Progenitor cell of endocrine pancreas (in vitro differentiated cells): ENCODE data around the gene FBXW5. TPM values are rescaled to one million over a fixed set of nuclear protein-coding genes. Genes with fewer than 3 reads are reported as not detected.

Source experiments
- DNase-seq: peaks from one replicate; pipeline ENCODE4 v3.0.0; 2021; ENCODE audit warnings: low spot score; ENCODE audit not compliant: unreplicated experiment
- H3K27ac Mint-ChIP-seq: 2 replicates; pipeline ENCODE4 v1.8.0; 2021; ENCODE audit warnings: mild to moderate bottlenecking, moderate library complexity, mixed read lengths
- H3K27me3 Mint-ChIP-seq: 2 replicates; pipeline ENCODE4 v1.8.0; 2021; ENCODE audit warnings: mixed read lengths
- H3K36me3 Mint-ChIP-seq: 2 replicates; pipeline ENCODE4 v1.8.0; 2022; ENCODE audit warnings: mixed read lengths; ENCODE audit not compliant: insufficient read depth
- H3K4me1 Mint-ChIP-seq: 2 replicates; pipeline ENCODE4 v1.8.0; 2021; ENCODE audit warnings: low read depth, mixed read lengths
- H3K4me3 Mint-ChIP-seq: 2 replicates; pipeline ENCODE4 v1.8.0; 2021; ENCODE audit warnings: low read depth, mild to moderate bottlenecking, moderate library complexity, mixed read lengths
- H3K9me3 Mint-ChIP-seq: 2 replicates; pipeline ENCODE4 v1.8.0; 2021; ENCODE audit warnings: low read depth, mixed read lengths
- CTCF ChIP-seq: fragments of 200-600 bp; sonication (generic); IDR thresholded peaks from one replicate; pipeline ENCODE4 v1.5.0; 2021; ENCODE audit warnings: antibody characterized with exemption, mild to moderate bottlenecking; ENCODE audit not compliant: unreplicated experiment
- total RNA-seq: library from RNA; stranded (reverse); gene quantifications from 2 replicates; pipeline ENCODE4 v1.2.1, GENCODE V29; 2021

Gene FBXW5
- total RNA-seq, 1 donor from 2014 or later = 77.3 TPM

GRCh38 chr9:136962701-136963248 is 18.2 kb upstream of the FBXW5 start:
- Mint-ChIP-seq H3K36me3 (no peaks in the 10 kb centered on the region), H3K4me3 (no peak overlapping the region), H3K9me3 (no peaks in the 10 kb centered on the region), H3K27ac (no peak overlapping the region), H3K4me1 (peaks cover 3% of the 10 kb centered on the region), H3K27me3 (peaks cover 12% of the 10 kb centered on the region)
- no peak for DNase-seq
- TF ChIP-seq CTCF = no peak

- Mint-ChIP-seq H3K4me3 (no peak overlapping the region), H3K27ac (no peak overlapping the region), H3K9me3 (no peaks in the 10 kb centered on the region), H3K27me3 (peaks cover 12% of the 10 kb centered on the region), H3K4me1 (peaks cover 3% of the 10 kb centered on the region), H3K36me3 (no peaks in the 10 kb centered on the region)
- no peak for DNase-seq
- no peak for TF ChIP-seq CTCF
These were observed 17.6 kb upstream of the FBXW5 start for GRCh38 chr9:136962163-136962562.

GRCh38 chr9:136961279-136962065 is 16.9 kb upstream of the FBXW5 start:
- Mint-ChIP-seq H3K9me3 (peaks cover 3% of the 10 kb centered on the region), H3K27me3 (peaks cover 12% of the 10 kb centered on the region), H3K36me3 (no peaks in the 10 kb centered on the region), H3K4me1 (peaks cover 3% of the 10 kb centered on the region), H3K27ac (no peak overlapping the region), H3K4me3 (no peak overlapping the region)
- TF ChIP-seq CTCF = no peak
- DNase-seq = no peak

GRCh38 chr9:136960938-136961275 is 16.4 kb upstream of the FBXW5 start:
- no peaks in the 10 kb centered on the region for H3K36me3 Mint-ChIP-seq
- H3K9me3 Mint-ChIP-seq = peaks cover 7% of the 10 kb centered on the region
- H3K27ac Mint-ChIP-seq = no peak overlapping the region
- no peak for TF ChIP-seq CTCF
- no peak for DNase-seq
- H3K4me3 Mint-ChIP-seq = no peak overlapping the region
- H3K27me3 Mint-ChIP-seq = peaks cover 6% of the 10 kb centered on the region
- peaks cover 1% of the 10 kb centered on the region for H3K4me1 Mint-ChIP-seq

GRCh38 chr9:136960212-136960937 is 15.8 kb upstream of the FBXW5 start:
- TF ChIP-seq CTCF = no peak
- no peak overlapping the region for H3K27ac Mint-ChIP-seq
- H3K4me1 Mint-ChIP-seq = no peaks in the 10 kb centered on the region

More at GRCh38 chr9:136960212-136960937, 15.8 kb upstream of the FBXW5 start:
- no peak overlapping the region for H3K4me3 Mint-ChIP-seq
- H3K9me3 Mint-ChIP-seq = peaks cover 7% of the 10 kb centered on the region
- peaks cover 3% of the 10 kb centered on the region for H3K27me3 Mint-ChIP-seq
- DNase-seq = no peak
- H3K36me3 Mint-ChIP-seq = no peaks in the 10 kb centered on the region
